HG02798 (cell line): Measurements from ENCODE around the gene GRK4.

Experiments
- ATAC-seq: cut with Tn5 transposase; IDR thresholded peaks from one replicate; pipeline ENCODE4 v1.9.1; 2021; ENCODE audit warnings: mild to moderate bottlenecking; ENCODE audit not compliant: unreplicated experiment, poor library complexity

GRK4 gene

GRCh38 chr4:2995546-2996265 lies 32.3 kb downstream of the GRK4 start:
- ATAC-seq: no peak

GRCh38 chr4:2996415-2996814 lies 33.0 kb downstream of the GRK4 start:
- ATAC-seq: no peak

GRCh38 chr4:3007724-3008123 lies 44.4 kb downstream of the GRK4 start:
- ATAC-seq: no peak

- peak; percentile 34 for ATAC-seq
Observed at GRCh38 chr4:3009422-3009821, 46.1 kb downstream of the GRK4 start.

GRCh38 chr4:3010577-3010976 lies 47.2 kb downstream of the GRK4 start:
- ATAC-seq: no peak

GRCh38 chr4:3010998-3011397 lies 47.6 kb downstream of the GRK4 start:
- ATAC-seq: no peak

GRCh38 chr4:3011456-3012220 lies 48.3 kb downstream of the GRK4 start:
- ATAC-seq: no peak

- ATAC-seq: no peak
Observed at GRCh38 chr4:3013323-3013722, 50.0 kb downstream of the GRK4 start.

- ATAC-seq: peak; percentile 64
Observed at GRCh38 chr4:3013839-3014350, 50.5 kb downstream of the GRK4 start.

GRCh38 chr4:3016961-3017360 lies 53.6 kb downstream of the GRK4 start:
- no peak for ATAC-seq

- ATAC-seq: no peak
Observed at GRCh38 chr4:3017504-3017903, 54.1 kb downstream of the GRK4 start.

- no peak for ATAC-seq
Observed at GRCh38 chr4:3019145-3019846, 55.9 kb downstream of the GRK4 start.

GRCh38 chr4:3021127-3021526 lies 57.8 kb downstream of the GRK4 start:
- ATAC-seq: no peak

- no peak for ATAC-seq
Observed at GRCh38 chr4:3021627-3022026, 58.3 kb downstream of the GRK4 start.

GRCh38 chr4:3022112-3022511 lies 58.7 kb downstream of the GRK4 start:
- ATAC-seq: no peak

GRCh38 chr4:3022651-3023050 lies 59.3 kb downstream of the GRK4 start:
- ATAC-seq: no peak

GRCh38 chr4:3025881-3026280 lies 62.5 kb downstream of the GRK4 start:
- ATAC-seq: no peak

GRCh38 chr4:3026540-3026939 lies 63.2 kb downstream of the GRK4 start:
- ATAC-seq: no peak

- ATAC-seq: no peak
Observed at GRCh38 chr4:3029464-3029863, 66.1 kb downstream of the GRK4 start.

GRCh38 chr4:3030566-3031356 lies 67.4 kb downstream of the GRK4 start:
- ATAC-seq: no peak
